ENCODE results near the gene AVL9. TPM values are rescaled to one million over a fixed set of nuclear protein-coding genes. Genes with fewer than 3 reads are reported as not detected.

Gene AVL9
- total and polyA plus RNA-seq, 2 experiments from 2014 or later, result 14.0 to 55.7 TPM

DNA sequence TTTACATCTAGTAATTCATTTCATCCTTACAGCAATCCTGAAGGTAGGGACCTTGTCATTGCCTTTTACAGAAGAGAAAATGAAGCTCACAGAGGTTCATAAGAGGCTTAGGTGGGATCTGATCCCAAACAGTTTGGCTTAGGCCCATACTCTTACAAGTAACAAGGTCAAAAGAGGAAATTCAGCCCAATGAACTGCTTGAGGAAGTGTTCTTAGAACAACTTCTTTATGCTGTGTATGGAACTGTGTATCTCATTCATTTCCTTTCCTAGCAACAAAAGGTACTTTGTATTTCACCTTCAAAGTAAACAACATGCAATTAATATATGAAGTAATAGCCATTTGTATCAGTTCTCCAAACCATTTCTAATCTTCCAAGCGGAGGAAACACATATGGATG is 79.3 kb downstream of the AVL9 start:
- Histone ChIP-seq H3K27me3 (no peaks in the 10 kb centered on the region), H3K4me3 (no peak overlapping the region), H3K9me3 (ENCODE audit: low read depth) (no peaks in the 10 kb centered on the region), H4K20me1 (ENCODE audit: insufficient read depth, poor library complexity, severe bottlenecking) (no peaks in the 10 kb centered on the region), H3K4me2 (no peak overlapping the region), H3K9me2 (replicated peaks; ENCODE audit: insufficient read depth) (no peaks in the 10 kb centered on the region), H3K36me3 (replicated peaks; ENCODE audit: insufficient read depth, low read depth) (no peaks in the 10 kb centered on the region), H3K79me2 (peaks cover 4% of the 10 kb centered on the region), H2AFZ (no peak overlapping the region), H3K27ac (no peak overlapping the region), H3K4me1 (ENCODE audit: insufficient read depth) (no peaks in the 10 kb centered on the region)
- DNase-seq (ENCODE audit: low spot score), result no peak
- TF ChIP-seq EZH2phosphoT487 (IDR thresholded peaks at IDR 0.05; ENCODE audit: low read depth, severe bottlenecking, unreplicated experiment) (no peak), EZH2 (IDR thresholded peaks at IDR 0.05; ENCODE audit: borderline replicate concordance) (no peak), CTCF (IDR thresholded peaks at IDR 0.05; ENCODE audit: poor library complexity) (no peak)
- WGBS (ENCODE audit: low lambda C conversion rate, missing lambda C conversion rate), result 96% methylated on average over 1 of the region's 1 CpG

DNA sequence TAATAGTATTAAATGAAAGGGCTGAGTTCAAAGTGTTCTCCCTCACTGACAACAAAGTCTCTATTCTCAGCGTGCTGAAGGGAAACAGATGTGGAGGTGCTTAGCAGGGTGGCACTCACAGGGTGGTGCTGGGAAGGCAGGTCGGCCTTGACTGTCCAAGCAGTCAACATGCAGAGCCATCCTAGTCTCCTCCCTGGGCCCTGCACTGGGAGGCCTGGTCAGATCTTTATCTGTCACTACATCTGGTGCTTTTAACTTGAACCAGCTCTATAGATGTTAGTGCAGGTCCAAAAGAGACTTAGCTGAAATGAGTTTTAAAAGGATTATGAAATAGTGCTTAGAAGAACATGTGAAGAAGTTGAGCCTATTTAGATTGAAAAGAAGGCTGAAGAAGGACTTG is 82.1 kb downstream of the AVL9 start:
- 74% methylated on average over 2 of the region's 2 CpGs for WGBS (ENCODE audit: low lambda C conversion rate, missing lambda C conversion rate)
- peaks cover 3% of the 10 kb centered on the region for H3K36me3 ChIP-seq (replicated peaks; ENCODE audit: insufficient read depth, low read depth)

GRCh38 chr7:32579776-32580175 is 84.5 kb downstream of the AVL9 start:
- no peaks in the 10 kb centered on the region for H3K9me2 ChIP-seq (replicated peaks; ENCODE audit: insufficient read depth)
- no peaks in the 10 kb centered on the region for H3K4me1 ChIP-seq (ENCODE audit: insufficient read depth)
- H3K27ac ChIP-seq, result no peak overlapping the region
- no peaks in the 10 kb centered on the region for H3K27me3 ChIP-seq
- DNase-seq (ENCODE audit: low spot score), result no peak
- H4K20me1 ChIP-seq (ENCODE audit: insufficient read depth, poor library complexity, severe bottlenecking), result no peaks in the 10 kb centered on the region
- H2AFZ ChIP-seq, result no peak overlapping the region
- TF ChIP-seq EZH2phosphoT487 (IDR thresholded peaks at IDR 0.05; ENCODE audit: low read depth, severe bottlenecking, unreplicated experiment) (no peak), EZH2 (IDR thresholded peaks at IDR 0.05; ENCODE audit: borderline replicate concordance) (no peak), CTCF (IDR thresholded peaks at IDR 0.05; ENCODE audit: poor library complexity) (no peak)
- WGBS (ENCODE audit: low lambda C conversion rate, missing lambda C conversion rate), result 86% methylated on average over 2 of the region's 2 CpGs
- H3K9me3 ChIP-seq (ENCODE audit: low read depth), result no peaks in the 10 kb centered on the region
- no peaks in the 10 kb centered on the region for H3K79me2 ChIP-seq
- H3K4me2 ChIP-seq, result no peak overlapping the region
- no peak overlapping the region for H3K4me3 ChIP-seq
- H3K36me3 ChIP-seq (replicated peaks; ENCODE audit: insufficient read depth, low read depth), result peaks cover 7% of the 10 kb centered on the region

More for the DNA sequence above, 82.1 kb downstream of the AVL9 start:
- Histone ChIP-seq H3K4me2 (no peak overlapping the region), H3K4me3 (no peak overlapping the region), H3K79me2 (no peaks in the 10 kb centered on the region), H3K27me3 (no peaks in the 10 kb centered on the region), H3K9me2 (replicated peaks; ENCODE audit: insufficient read depth) (no peaks in the 10 kb centered on the region), H3K4me1 (ENCODE audit: insufficient read depth) (no peaks in the 10 kb centered on the region), H2AFZ (no peak overlapping the region), H4K20me1 (ENCODE audit: insufficient read depth, poor library complexity, severe bottlenecking) (no peaks in the 10 kb centered on the region), H3K9me3 (ENCODE audit: low read depth) (no peaks in the 10 kb centered on the region), H3K27ac (no peak overlapping the region)
- no peak for DNase-seq (ENCODE audit: low spot score)
- TF ChIP-seq EZH2 (IDR thresholded peaks at IDR 0.05; ENCODE audit: borderline replicate concordance) (no peak), EZH2phosphoT487 (IDR thresholded peaks at IDR 0.05; ENCODE audit: low read depth, severe bottlenecking, unreplicated experiment) (no peak), CTCF (IDR thresholded peaks at IDR 0.05; ENCODE audit: poor library complexity) (no peak)

- no peaks in the 10 kb centered on the region for H3K27me3 ChIP-seq
- no peak overlapping the region for H2AFZ ChIP-seq
- H3K9me3 ChIP-seq (ENCODE audit: low read depth), result no peaks in the 10 kb centered on the region
- peaks cover 7% of the 10 kb centered on the region for H3K36me3 ChIP-seq (replicated peaks; ENCODE audit: insufficient read depth, low read depth)
- H3K4me1 ChIP-seq (ENCODE audit: insufficient read depth), result no peaks in the 10 kb centered on the region
- H3K4me3 ChIP-seq, result no peak overlapping the region
- H3K27ac ChIP-seq, result no peak overlapping the region
- H3K79me2 ChIP-seq, result no peaks in the 10 kb centered on the region
- 98% methylated on average over 4 of the region's 4 CpGs for WGBS (ENCODE audit: low lambda C conversion rate, missing lambda C conversion rate)
- no peak overlapping the region for H3K4me2 ChIP-seq
- no peak for DNase-seq (ENCODE audit: low spot score)
- TF ChIP-seq CTCF (IDR thresholded peaks at IDR 0.05; ENCODE audit: poor library complexity), result no peak
- H3K9me2 ChIP-seq (replicated peaks; ENCODE audit: insufficient read depth), result no peaks in the 10 kb centered on the region
- no peaks in the 10 kb centered on the region for H4K20me1 ChIP-seq (ENCODE audit: insufficient read depth, poor library complexity, severe bottlenecking)
These were observed 85.4 kb downstream of the AVL9 start for GRCh38 chr7:32580646-32581045.

Measured in hepatocyte (in vitro differentiated cells).